ENCODE results near the gene VCAN. TPM values are rescaled to one million over a fixed set of nuclear protein-coding genes. Genes with fewer than 3 reads are reported as not detected.

Gene VCAN
- polyA plus RNA-seq, 1 donor from 2014 or later = 1,185 TPM

- H3K27me3 ChIP-seq (ENCODE audit: insufficient read depth, low read depth, low read length) = no peaks in the 10 kb centered on the region
- H3K4me3 ChIP-seq (ENCODE audit: low read length) = no peak overlapping the region
- no peak overlapping the region for H3K4me2 ChIP-seq (ENCODE audit: low read length)
- no peak overlapping the region for H2AFZ ChIP-seq (ENCODE audit: low read depth, low read length)
- H3K9me2 ChIP-seq (ENCODE audit: insufficient read depth, low read length) = no peaks in the 10 kb centered on the region
- no peak overlapping the region for H3K27ac ChIP-seq (ENCODE audit: low read length)
- H3K9me3 ChIP-seq (ENCODE audit: low read length) = no peaks in the 10 kb centered on the region
- peaks cover 48% of the 10 kb centered on the region for H3K36me3 ChIP-seq (ENCODE audit: insufficient read depth, low read length)
- no peak overlapping the region for H3K9ac ChIP-seq (ENCODE audit: low read length)
- peaks cover 3% of the 10 kb centered on the region for H3F3A ChIP-seq (ENCODE audit: insufficient read depth, low read length, poor library complexity, severe bottlenecking)
- peaks cover 72% of the 10 kb centered on the region for H3K79me2 ChIP-seq (replicated peaks; ENCODE audit: insufficient read depth, low read length)
- H4K20me1 ChIP-seq (ENCODE audit: insufficient read depth) = peaks cover 71% of the 10 kb centered on the region
- no peak for TF ChIP-seq EZH2 (IDR thresholded peaks at IDR 0.05; ENCODE audit: borderline replicate concordance, insufficient read depth, low read length, poor library complexity, severe bottlenecking)
- no peak for TF ChIP-seq EP300 (conservative IDR thresholded peaks at IDR 0.05; ENCODE audit: poor library complexity, severe bottlenecking)
- TF ChIP-seq POLR2AphosphoS5 (IDR thresholded peaks at IDR 0.05) = peak; percentile 26
- no peak for TF ChIP-seq RAD21 (conservative IDR thresholded peaks at IDR 0.05)
Observed at GRCh38 chr5:83570916-83571315, 99.4 kb downstream of the VCAN start.

- Histone ChIP-seq H3K36me3 (ENCODE audit: insufficient read depth, low read length) (peaks cover 60% of the 10 kb centered on the region), H3K27ac (ENCODE audit: low read length) (no peak overlapping the region), H3K4me2 (ENCODE audit: low read length) (no peak overlapping the region), H4K20me1 (ENCODE audit: insufficient read depth) (peaks cover 63% of the 10 kb centered on the region), H3K9ac (ENCODE audit: low read length) (no peak overlapping the region), H2AFZ (ENCODE audit: low read depth, low read length) (no peak overlapping the region), H3K9me2 (ENCODE audit: insufficient read depth, low read length) (no peaks in the 10 kb centered on the region), H3K27me3 (ENCODE audit: insufficient read depth, low read depth, low read length) (no peaks in the 10 kb centered on the region), H3K4me3 (ENCODE audit: low read length) (no peak overlapping the region), H3F3A (ENCODE audit: insufficient read depth, low read length, poor library complexity, severe bottlenecking) (peaks cover 3% of the 10 kb centered on the region), H3K9me3 (ENCODE audit: low read length) (no peaks in the 10 kb centered on the region), H3K79me2 (replicated peaks; ENCODE audit: insufficient read depth, low read length) (peaks cover 78% of the 10 kb centered on the region)
- TF ChIP-seq POLR2AphosphoS5 (IDR thresholded peaks at IDR 0.05) = no peak
- no peak for TF ChIP-seq TAF1 (IDR thresholded peaks at IDR 0.05; ENCODE audit: low read depth)
- no peak for TF ChIP-seq CTCF (IDR thresholded peaks at IDR 0.05; ENCODE audit: poor library complexity, severe bottlenecking)
- TF ChIP-seq EP300 (conservative IDR thresholded peaks at IDR 0.05; ENCODE audit: poor library complexity, severe bottlenecking) = no peak
- no peak for TF ChIP-seq EZH2 (IDR thresholded peaks at IDR 0.05; ENCODE audit: borderline replicate concordance, insufficient read depth, low read length, poor library complexity, severe bottlenecking)
- TF ChIP-seq MXI1 (conservative IDR thresholded peaks at IDR 0.05; ENCODE audit: poor library complexity, severe bottlenecking) = no peak
- TF ChIP-seq SMC3 (conservative IDR thresholded peaks at IDR 0.05; ENCODE audit: poor library complexity) = no peak
- TF ChIP-seq REST (IDR thresholded peaks at IDR 0.05; ENCODE audit: borderline replicate concordance) = no peak
- TF ChIP-seq RAD21 (conservative IDR thresholded peaks at IDR 0.05) = no peak
Observed at GRCh38 chr5:83572271-83572670, 100.7 kb downstream of the VCAN start.

All from neural cell (in vitro differentiated cells).